Measurements from ENCODE around the gene MMP25. TPM values are rescaled to one million over a fixed set of nuclear protein-coding genes. Genes with fewer than 3 reads are reported as not detected.
A peak's percentile ranks its signal among the peaks of the same experiment; 100 is the strongest.

The MMP25 gene
- total and polyA plus RNA-seq, 9 of the 15 experiments (the other 6 are each of a cell fraction or from before 2014, with no cell fraction given), result 0.03 to 0.04 TPM; not detected in 7

DNA sequence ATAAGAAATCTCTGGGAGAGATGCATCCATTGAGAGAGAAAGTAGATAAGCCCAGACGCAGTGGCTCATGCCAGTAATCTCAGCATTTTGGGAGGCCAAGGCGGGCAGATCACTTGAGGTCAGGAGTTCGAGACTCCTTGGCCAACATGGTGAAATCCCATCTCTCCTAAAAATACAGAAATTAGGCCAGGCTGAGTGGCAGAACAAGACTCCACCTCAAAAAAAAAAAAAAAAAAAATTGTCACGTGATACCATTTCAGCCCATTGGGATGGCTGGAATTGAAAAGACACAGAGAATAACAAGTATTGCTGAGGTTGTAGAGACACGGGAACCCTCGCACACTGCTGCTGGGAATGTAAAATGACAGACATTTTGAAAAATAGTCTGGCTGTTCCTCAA lies 16.2 kb downstream of the MMP25 start (continued):
- TF ChIP-seq, protein P1, sequence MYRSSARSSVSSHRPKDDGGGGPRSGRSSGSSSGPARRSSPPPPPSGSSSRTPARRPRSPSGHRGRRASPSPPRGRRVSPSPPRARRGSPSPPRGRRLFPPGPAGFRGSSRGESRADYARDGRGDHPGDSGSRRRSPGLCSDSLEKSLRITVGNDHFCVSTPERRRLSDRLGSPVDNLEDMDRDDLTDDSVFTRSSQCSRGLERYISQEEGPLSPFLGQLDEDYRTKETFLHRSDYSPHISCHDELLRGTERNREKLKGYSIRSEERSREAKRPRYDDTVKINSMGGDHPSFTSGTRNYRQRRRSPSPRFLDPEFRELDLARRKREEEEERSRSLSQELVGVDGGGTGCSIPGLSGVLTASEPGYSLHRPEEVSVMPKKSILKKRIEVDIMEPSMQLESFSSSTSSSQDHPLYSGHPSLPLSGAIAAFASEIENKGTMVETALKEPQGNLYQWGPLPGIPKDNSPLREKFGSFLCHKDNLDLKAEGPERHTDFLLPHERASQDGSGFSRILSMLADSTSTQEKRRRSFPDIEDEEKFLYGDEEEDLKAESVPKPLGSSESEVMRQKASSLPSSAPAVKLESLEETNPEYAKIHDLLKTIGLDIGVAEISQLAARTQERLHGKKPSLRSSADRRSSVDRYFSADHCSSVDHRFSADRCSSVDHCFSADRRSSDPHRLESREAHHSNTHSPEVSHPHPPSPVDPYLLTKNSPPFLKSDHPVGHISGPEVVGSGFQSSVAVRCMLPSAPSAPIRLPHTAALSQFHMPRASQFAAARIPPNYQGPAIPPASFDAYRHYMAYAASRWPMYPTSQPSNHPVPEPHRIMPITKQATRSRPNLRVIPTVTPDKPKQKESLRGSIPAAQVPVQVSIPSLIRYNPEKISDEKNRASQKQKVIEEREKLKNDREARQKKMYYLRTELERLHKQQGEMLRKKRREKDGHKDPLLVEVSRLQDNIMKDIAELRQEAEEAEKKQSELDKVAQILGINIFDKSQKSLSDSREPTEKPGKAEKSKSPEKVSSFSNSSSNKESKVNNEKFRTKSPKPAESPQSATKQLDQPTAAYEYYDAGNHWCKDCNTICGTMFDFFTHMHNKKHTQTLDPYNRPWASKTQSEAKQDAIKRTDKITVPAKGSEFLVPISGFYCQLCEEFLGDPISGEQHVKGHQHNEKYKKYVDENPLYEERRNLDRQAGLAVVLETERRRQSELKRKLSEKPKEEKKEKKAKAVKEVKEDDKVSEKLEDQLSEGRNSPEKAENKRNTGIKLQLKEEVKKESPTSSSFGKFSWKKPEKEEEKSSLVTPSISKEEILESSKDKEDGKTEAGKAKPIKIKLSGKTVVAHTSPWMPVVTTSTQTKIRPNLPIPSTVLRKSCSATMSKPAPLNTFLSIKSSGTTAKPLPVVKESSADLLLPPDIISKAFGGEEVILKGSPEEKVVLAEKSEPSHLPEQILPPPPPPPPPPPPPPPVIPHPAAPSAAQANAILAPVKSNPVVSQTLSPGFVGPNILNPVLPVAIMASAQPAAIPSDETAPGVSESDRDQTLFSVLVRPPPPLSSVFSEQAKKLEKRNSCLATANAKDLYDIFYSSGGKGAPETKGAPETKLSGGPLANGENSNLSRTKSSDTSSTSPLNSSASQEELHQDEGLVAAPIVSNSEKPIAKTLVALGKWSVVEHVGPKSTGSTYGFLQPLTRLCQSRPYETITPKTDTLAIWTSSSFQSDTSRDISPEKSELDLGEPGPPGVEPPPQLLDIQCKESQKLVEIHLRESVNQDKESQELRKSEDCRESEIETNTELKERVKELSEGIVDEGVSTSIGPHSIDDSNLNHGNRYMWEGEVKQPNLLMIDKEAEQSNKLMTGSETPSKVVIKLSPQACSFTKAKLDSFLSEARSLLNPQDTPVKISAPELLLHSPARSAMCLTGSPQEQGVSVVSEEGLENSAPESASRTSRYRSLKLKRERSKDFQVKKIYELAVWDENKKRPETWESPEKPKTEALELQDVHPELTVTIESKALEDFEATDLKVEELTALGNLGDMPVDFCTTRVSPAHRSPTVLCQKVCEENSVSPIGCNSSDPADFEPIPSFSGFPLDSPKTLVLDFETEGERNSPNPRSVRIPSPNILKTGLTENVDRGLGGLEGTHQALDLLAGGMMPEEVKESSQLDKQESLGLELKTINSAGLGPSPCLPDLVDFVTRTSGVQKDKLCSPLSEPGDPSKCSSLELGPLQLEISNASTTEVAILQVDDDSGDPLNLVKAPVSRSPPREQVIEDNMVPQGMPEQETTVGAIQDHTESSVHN (IDR thresholded peaks at IDR 0.05; ENCODE audit: borderline replicate concordance in 1 of 2, low read depth in 1 of 2), result no peak
- TF ChIP-seq TBP (optimal IDR thresholded peaks at IDR 0.05; ENCODE audit: low read depth, low read length) (no peak), HSF4 (CRISPR knock-in tag; IDR thresholded peaks at IDR 0.05; ENCODE audit: borderline replicate concordance) (no peak), CBX2 (IDR thresholded peaks at IDR 0.05; ENCODE audit: insufficient read depth, low read length, poor library complexity, severe bottlenecking) (no peak), TOE1 (IDR thresholded peaks at IDR 0.05; ENCODE audit: borderline replicate concordance) (peak; percentile 93), TOE1 (CRISPR knock-in tag; IDR thresholded peaks at IDR 0.05; ENCODE audit: borderline replicate concordance, low read depth) (no peak), SRSF1 (IDR thresholded peaks at IDR 0.05; ENCODE audit: low read depth, low read length) (no peak), ZNF316 (IDR thresholded peaks at IDR 0.05) (no peak), ZNF766 (CRISPR knock-in tag; conservative IDR thresholded peaks at IDR 0.05) (no peak), SMAD4 (CRISPR knock-in tag; conservative IDR thresholded peaks at IDR 0.05) (no peak)
- TF ChIP-seq, protein P2, sequence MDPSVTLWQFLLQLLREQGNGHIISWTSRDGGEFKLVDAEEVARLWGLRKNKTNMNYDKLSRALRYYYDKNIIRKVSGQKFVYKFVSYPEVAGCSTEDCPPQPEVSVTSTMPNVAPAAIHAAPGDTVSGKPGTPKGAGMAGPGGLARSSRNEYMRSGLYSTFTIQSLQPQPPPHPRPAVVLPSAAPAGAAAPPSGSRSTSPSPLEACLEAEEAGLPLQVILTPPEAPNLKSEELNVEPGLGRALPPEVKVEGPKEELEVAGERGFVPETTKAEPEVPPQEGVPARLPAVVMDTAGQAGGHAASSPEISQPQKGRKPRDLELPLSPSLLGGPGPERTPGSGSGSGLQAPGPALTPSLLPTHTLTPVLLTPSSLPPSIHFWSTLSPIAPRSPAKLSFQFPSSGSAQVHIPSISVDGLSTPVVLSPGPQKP (CRISPR knock-in tag; IDR thresholded peaks at IDR 0.05), result no peak

Data from K562 (cell line).